Glomerular visceral epithelial cell (primary cell): ENCODE data around the gene ZMIZ2.

Experiments
- DNase-seq: peaks from one replicate; pipeline ENCODE4 v3.0.0-alpha.2; 2016; ENCODE audit errors: extremely low spot score

ZMIZ2 gene

GRCh38 chr7:44755698-44756627, 7.3 kb downstream of the ZMIZ2 start:
- no peak for DNase-seq

DNA sequence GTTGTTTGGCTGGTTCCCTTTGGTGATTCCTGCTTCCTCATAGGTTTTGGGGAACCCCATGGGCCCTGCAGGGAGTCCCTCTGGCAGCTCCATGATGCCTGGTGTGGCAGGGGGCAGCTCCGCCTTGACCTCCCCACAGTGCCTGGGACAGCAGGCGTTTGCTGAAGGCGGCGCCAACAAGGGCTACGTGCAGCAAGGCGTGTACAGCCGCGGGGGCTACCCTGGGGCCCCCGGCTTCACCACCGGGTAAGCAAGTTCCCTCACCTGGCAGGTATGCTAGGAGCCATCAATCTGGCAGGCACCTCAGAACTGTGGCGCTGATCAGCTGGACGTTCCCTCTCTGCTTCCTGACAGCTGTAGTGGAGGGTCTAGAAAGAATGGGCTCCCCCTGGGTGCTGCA, 8.3 kb downstream of the ZMIZ2 start:
- DNase-seq: no peak

- no peak for DNase-seq
Observed at GRCh38 chr7:44757311-44757710, 8.7 kb downstream of the ZMIZ2 start.

DNA sequence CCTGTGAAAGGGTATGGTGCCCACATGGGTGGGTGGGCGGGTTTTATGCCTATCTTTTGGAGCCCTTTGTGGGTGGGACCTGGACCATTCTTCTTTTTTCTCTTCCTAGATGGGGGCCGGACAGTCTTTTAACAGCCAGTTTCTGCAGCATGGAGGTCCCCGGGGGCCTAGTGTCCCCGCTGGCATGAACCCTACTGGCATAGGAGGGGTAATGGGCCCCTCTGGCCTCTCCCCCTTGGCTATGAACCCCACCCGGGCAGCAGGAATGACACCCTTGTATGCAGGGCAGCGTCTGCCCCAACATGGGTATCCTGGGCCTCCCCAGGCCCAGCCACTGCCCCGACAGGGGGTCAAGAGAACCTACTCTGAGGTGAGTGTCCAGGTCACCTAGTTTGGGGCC, 9.1 kb downstream of the ZMIZ2 start:
- no peak for DNase-seq

DNA sequence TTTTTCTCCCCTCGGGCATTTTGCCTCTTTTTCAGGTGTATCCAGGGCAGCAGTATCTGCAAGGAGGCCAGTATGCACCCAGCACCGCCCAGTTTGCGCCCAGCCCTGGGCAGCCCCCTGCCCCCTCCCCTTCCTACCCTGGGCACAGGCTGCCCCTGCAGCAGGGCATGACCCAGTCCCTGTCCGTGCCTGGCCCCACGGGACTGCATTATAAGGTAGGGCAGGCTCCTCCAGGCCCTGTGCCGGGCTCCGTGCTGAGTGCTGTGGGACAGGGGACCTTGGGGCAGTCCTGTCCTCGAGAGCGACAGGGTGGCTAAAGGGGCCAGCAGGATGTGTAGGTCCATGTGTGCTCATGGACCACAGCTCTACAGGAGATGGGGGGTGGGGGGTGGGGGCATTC, 10.6 kb downstream of the ZMIZ2 start:
- DNase-seq: no peak

- no peak for DNase-seq
Observed at GRCh38 chr7:44760034-44760580, 11.5 kb downstream of the ZMIZ2 start.

GRCh38 chr7:44761207-44762161, 12.8 kb downstream of the ZMIZ2 start:
- DNase-seq: no peak

GRCh38 chr7:44762300-44762699, 13.7 kb downstream of the ZMIZ2 start:
- no peak for DNase-seq

- DNase-seq: no peak
Observed at GRCh38 chr7:44762726-44763522, 14.3 kb downstream of the ZMIZ2 start.

GRCh38 chr7:44764081-44764480, 15.4 kb downstream of the ZMIZ2 start:
- no peak for DNase-seq

- DNase-seq: no peak
Observed at GRCh38 chr7:44764665-44765578, 16.3 kb downstream of the ZMIZ2 start.

- no peak for DNase-seq
Observed at GRCh38 chr7:44765579-44766415, 17.1 kb downstream of the ZMIZ2 start.

DNA sequence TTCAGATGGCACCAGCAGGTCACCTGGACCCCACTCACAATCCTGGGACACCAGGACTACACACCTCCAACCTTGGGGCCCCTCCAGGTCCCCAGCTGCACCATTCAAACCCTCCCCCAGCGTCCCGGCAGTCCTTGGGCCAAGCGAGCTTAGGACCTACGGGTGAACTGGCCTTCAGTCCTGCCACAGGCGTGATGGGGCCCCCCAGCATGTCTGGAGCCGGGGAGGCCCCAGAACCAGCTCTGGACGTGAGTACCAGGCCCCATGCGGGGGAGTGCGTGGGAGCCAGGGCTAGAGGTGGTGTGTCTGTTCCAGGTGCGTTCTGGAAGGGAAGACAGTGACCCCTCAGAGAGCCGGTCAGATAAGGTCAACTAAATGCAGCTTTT, 17.8 kb downstream of the ZMIZ2 start:
- no peak for DNase-seq

GRCh38 chr7:44767134-44767911, 18.7 kb downstream of the ZMIZ2 start:
- no peak for DNase-seq

DNA sequence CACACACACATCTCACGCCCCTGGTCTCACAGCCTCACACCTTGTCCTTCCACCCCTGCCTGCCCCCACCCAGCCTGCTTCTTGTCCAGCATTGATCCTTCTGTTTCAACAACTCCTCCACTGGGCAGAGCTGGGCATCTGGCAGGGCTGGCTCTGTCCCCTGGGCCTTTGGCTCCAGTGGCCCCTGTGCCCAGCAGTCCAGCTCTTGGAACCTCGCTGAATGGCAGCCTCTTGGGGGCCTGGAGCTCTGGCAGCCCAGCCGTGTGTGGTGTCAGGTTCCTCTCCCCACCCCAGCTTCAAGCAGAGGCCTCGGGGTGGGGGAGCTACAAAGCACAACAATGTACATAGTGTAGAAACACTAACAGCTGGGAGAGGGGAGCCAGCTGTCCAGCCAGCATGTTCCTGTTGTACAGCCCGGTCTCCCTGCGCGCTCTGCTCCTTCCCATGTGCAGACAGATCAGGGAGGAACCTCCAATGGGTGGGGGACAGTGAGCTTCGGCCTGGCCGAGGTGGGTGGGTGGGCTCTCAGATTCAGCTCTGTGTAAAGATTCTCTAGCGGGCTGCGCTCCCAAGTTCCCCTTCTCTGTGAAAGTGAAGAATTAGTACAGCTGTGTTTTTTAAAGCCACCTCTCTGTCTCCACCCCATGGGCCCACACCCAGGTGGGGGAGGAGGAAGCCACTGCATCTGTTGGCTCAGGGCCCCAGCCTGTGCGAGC, 19.4 kb downstream of the ZMIZ2 start:
- no peak for DNase-seq

- no peak for DNase-seq
Observed at GRCh38 chr7:44768628-44769371, 20.2 kb downstream of the ZMIZ2 start.

- DNase-seq: no peak
Observed at GRCh38 chr7:44769376-44769775, 20.7 kb downstream of the ZMIZ2 start.
